ENCODE measurements around the gene CRAT. TPM values are rescaled to one million over a fixed set of nuclear protein-coding genes. Genes with fewer than 3 reads are reported as not detected.

CRAT gene
- total RNA-seq, 1 experiment from 2014 or later = 38.8 TPM

GRCh38 chr9:129126749-129127618, 16.4 kb upstream of the CRAT start:
- no peak for DNase-seq (ENCODE audit: low read depth, low spot score)
- no peaks in the 10 kb centered on the region for H3K9me3 ChIP-seq (ENCODE audit: control insufficient read depth, insufficient read depth, low read depth, low read length)
- H3K27ac ChIP-seq (ENCODE audit: low read length) = no peak overlapping the region
- intact Hi-C loops (cut with micrococcal nuclease; ENCODE audit: unreplicated experiment) = no loop called here
- ATAC-seq = no peak
- no peak overlapping the region for H3K4me3 ChIP-seq (ENCODE audit: low read depth in 2 of 2, low read length in 2 of 2)
- in situ Hi-C loops (cut with HindIII; ENCODE audit: low pct_unique_long_range_greater_than_20kb, low sequenced_read_pairs) = no loop called here
- no peaks in the 10 kb centered on the region for H3K36me3 ChIP-seq (ENCODE audit: control insufficient read depth, insufficient read depth, low read length)
- H3K4me1 ChIP-seq (ENCODE audit: control insufficient read depth, insufficient read depth, low read length) = no peaks in the 10 kb centered on the region
- BruUV-seq (replicated peaks) = TSS peak; percentile 60
- TF ChIP-seq POLR2AphosphoS5 (IDR thresholded peaks at IDR 0.05; ENCODE audit: low read depth, low read length) = no peak
- no peak for TF ChIP-seq SIN3A (IDR thresholded peaks at IDR 0.05; ENCODE audit: borderline replicate concordance, insufficient read depth, low read depth, low read length)
- no peak for TF ChIP-seq CTCF (IDR thresholded peaks at IDR 0.05)
- TF ChIP-seq, protein P1, sequence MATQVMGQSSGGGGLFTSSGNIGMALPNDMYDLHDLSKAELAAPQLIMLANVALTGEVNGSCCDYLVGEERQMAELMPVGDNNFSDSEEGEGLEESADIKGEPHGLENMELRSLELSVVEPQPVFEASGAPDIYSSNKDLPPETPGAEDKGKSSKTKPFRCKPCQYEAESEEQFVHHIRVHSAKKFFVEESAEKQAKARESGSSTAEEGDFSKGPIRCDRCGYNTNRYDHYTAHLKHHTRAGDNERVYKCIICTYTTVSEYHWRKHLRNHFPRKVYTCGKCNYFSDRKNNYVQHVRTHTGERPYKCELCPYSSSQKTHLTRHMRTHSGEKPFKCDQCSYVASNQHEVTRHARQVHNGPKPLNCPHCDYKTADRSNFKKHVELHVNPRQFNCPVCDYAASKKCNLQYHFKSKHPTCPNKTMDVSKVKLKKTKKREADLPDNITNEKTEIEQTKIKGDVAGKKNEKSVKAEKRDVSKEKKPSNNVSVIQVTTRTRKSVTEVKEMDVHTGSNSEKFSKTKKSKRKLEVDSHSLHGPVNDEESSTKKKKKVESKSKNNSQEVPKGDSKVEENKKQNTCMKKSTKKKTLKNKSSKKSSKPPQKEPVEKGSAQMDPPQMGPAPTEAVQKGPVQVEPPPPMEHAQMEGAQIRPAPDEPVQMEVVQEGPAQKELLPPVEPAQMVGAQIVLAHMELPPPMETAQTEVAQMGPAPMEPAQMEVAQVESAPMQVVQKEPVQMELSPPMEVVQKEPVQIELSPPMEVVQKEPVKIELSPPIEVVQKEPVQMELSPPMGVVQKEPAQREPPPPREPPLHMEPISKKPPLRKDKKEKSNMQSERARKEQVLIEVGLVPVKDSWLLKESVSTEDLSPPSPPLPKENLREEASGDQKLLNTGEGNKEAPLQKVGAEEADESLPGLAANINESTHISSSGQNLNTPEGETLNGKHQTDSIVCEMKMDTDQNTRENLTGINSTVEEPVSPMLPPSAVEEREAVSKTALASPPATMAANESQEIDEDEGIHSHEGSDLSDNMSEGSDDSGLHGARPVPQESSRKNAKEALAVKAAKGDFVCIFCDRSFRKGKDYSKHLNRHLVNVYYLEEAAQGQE (IDR thresholded peaks at IDR 0.05; ENCODE audit: insufficient read depth in 1 of 2, low read depth in 2 of 2, low read length in 1 of 2) = no peak
- TF ChIP-seq TCF7L2 (IDR thresholded peaks at IDR 0.05; ENCODE audit: low read depth, low read length) = no peak
- ChIA-PET POLR2A (no interaction called here), CTCF (no interaction called here)
- H3K27me3 ChIP-seq (ENCODE audit: control insufficient read depth, insufficient read depth, low read length) = no peaks in the 10 kb centered on the region

DNA sequence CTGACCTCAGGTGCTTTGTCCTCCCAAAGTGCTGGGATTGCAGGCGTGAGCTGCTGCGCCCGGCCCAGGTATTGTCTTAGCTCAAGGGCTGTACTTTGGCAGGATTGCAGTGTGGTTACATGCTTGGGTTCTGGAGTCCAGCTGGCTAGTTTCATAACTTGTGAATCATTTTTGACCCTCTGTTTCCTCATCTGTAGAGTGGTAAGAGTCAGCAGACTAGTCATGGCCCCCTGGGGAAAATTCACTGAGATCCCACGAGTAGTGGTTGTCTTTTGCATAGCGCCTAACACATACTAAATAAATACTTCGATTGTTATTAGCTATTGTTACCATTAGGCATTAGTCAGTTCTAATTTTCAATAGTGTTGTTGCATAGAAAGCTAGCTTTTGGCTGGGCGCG, 14.9 kb upstream of the CRAT start:
- TF ChIP-seq, protein P1 (IDR thresholded peaks at IDR 0.05; ENCODE audit: insufficient read depth in 1 of 2, low read depth in 2 of 2, low read length in 1 of 2) = no peak
- TF ChIP-seq SIN3A (IDR thresholded peaks at IDR 0.05; ENCODE audit: borderline replicate concordance, insufficient read depth, low read depth, low read length) = no peak
- TF ChIP-seq CTCF (IDR thresholded peaks at IDR 0.05) = no peak
- no peak for TF ChIP-seq POLR2AphosphoS5 (IDR thresholded peaks at IDR 0.05; ENCODE audit: low read depth, low read length)
- TF ChIP-seq TCF7L2 (IDR thresholded peaks at IDR 0.05; ENCODE audit: low read depth, low read length) = no peak
- CTCF ChIA-PET = interaction anchor here (0.9 to 1.1 kb wide), 2 partner anchors 13 to 17 kb away, joined by 3 to 4 read pairs; no protein-coding TSS in a partner anchor
- H3K9me3 ChIP-seq (ENCODE audit: control insufficient read depth, insufficient read depth, low read depth, low read length) = no peaks in the 10 kb centered on the region
- ATAC-seq = no peak
- H3K4me3 ChIP-seq (ENCODE audit: low read depth in 2 of 2, low read length in 2 of 2) = no peak overlapping the region
- H3K36me3 ChIP-seq (ENCODE audit: control insufficient read depth, insufficient read depth, low read length) = 0 out of 2 replicates have a peak, but pooled peaks cover 4% of the 10 kb centered on the region
- in situ Hi-C loops (cut with HindIII; ENCODE audit: low pct_unique_long_range_greater_than_20kb, low sequenced_read_pairs) (no loop called here), intact Hi-C loops (cut with micrococcal nuclease; ENCODE audit: unreplicated experiment) (no loop called here)
- no peak overlapping the region for H3K27ac ChIP-seq (ENCODE audit: low read length)
- DNase-seq (ENCODE audit: low read depth, low spot score) = no peak
- H3K27me3 ChIP-seq (ENCODE audit: control insufficient read depth, insufficient read depth, low read length) = no peaks in the 10 kb centered on the region
- no TSS peak for BruUV-seq (replicated peaks)
- no peaks in the 10 kb centered on the region for H3K4me1 ChIP-seq (ENCODE audit: control insufficient read depth, insufficient read depth, low read length)
- POLR2A ChIA-PET = no interaction called here
